Erythroblast (primary cell): ENCODE results near the gene RGS19.

Source experiments
- GATA1 ChIP-seq: IDR thresholded peaks from 2 replicates; pipeline ENCODE4 v1.6.1; 2011; ENCODE audit warnings: low read depth, mild to moderate bottlenecking, control low read depth, low read length, moderate library complexity
- POLR2A ChIP-seq: IDR thresholded peaks from 2 replicates; pipeline ENCODE4 v1.6.1; 2011; ENCODE audit warnings: mild to moderate bottlenecking, low read length

DNA sequence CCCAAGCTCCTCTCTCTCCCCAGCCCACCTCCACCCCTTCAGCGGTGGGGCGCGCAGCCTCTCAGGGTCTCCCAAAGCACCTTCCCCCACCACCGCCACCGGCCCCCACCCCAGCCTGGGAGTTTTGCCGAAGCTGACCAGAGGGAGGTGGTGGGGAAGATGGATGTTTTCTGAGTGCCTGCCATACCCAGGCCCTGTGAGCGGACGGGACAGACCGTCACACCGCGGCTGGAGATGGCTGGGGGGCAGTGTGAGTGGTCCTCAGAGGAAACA, 37.6 kb downstream of the RGS19 start:
- TF ChIP-seq POLR2A: no peak
- no peak for TF ChIP-seq GATA1
